OCI-M1 (cell line): Measurements from ENCODE around the gene ERGIC1.

ENCODE experiments used
- DNase-seq: peaks from one replicate; lab custom pipeline; 2025; lab: John Stamatoyannopoulos, UW

The ERGIC1 gene

DNA sequence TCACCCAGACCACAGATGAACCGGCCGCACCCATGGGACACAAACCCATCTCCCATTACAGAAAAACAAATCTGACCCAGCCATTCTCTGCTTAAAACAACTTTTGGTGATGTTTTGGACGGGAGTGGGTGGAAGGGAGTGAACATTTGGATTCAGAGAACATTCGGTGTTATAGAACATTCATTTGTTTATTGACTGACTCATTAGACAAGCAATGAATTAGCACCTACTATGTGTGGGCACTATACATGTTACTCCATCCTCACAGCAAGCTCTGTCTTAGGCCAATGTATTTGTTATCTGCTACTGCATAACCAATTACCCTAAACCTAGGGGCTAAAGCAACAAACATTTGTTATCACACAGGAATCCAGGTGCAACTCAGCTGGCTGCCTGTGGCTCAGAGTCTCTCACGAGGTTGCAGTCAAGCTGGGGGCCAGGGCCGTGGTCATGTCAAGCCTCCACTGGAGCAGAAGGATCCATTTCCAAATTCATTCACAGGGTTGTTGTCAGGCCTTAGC, 5.1 kb upstream of the ERGIC1 start:
- DNase-seq: no peak

DNA sequence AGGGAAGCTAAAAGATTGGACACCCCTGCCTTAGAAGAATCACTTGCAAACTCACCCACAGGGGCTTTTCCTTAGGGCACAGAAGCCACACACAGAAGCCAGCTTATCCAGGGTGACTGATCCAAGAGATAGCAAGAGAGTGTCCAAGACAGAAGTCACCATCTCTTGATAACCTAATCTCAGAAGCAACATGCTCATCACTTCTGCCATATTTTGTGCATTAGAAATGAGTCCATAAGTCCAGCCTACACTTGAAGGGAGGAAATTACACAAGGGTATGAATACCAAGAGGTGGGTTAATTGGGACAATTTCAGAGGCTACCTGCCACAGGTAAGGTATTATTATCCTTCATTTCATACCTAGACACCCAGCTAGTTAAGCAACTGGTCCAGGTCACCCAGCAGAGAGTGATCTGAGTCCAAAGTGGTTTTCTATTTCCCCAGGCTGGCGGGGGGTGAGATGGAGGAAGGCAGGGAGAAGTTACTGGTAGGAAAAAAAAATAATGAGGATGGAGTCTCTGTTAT, 3.7 kb upstream of the ERGIC1 start:
- DNase-seq: no peak

DNA sequence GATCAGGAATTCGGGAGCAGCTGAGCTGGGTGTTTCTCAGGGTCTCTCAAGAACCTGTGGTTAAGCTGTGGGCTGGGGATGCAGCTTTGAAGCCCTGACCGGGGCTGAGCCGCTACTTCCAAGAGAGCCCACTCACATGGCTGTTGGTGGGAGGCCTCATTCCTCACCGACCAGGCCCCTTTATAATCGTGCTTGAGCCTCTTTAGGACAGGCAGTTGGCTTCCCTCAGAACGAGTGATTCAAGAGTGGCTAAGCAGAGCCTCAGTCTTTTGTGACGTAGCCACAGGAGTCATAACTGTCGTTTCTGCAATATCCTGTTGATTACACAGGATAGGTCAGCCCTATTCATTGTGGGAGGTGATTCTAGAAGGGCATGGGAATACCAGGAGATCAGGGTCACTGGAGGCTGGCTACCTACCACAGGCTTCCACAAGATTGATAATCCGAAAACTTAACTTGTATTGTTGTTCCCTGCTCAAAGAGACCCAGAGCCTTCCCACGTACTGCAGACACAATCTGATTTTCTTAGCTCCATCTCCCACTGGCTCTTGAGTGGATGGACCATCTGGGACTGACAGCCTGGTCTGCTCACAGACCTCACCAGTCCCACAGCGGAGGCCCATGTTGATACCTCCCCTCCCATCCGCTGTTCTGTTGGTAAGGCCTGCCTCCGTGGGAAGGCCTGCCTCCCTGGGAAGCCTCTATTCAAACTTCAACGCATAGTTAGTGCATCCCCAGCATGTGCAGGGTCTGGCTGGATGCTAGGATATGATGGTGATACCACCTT, 3.0 kb upstream of the ERGIC1 start:
- DNase-seq: no peak

DNA sequence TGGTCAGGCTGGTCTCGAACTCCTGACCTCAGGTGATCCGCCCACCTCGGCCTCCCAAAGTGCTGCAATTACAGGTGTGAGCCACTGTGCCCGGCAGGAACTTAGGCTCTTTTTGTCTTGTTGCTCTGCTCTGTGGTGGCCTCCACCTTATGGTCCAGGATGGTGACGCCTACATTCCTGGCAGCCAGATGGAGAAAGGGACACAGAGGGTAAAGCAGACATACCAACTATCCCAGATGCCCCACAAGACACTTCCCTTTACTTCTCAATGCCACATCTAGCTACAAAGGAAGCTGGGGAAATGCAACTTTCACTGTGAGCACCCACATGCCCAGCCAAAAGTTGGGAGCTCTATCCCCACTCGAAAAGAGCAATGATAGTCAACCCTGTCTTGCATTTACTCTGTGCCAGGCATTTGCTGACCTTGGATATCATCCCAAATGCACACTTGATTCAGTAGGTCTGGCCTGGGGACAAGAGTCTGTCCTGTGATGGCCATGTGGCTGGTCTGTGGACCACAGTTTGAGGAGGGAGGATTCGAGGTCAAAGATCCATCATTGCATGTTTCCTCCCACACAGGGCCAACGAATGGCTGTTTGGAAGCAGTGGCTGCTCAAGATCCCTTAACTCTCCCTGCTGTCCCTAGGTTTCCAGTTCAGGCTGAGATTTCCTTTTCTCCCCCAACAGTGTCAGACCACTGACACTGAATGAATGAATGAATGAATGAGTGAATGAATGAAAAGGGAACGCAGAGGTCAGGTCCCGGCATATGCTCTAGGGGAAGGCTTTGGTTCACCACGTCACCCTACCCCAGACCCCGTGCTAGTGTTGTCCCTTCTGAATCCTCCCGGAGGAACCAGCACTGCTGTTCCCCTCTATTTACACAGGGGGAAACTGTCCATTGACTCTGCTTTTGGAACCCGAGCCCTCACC, 1.4 kb upstream of the ERGIC1 start:
- DNase-seq: no peak

DNA sequence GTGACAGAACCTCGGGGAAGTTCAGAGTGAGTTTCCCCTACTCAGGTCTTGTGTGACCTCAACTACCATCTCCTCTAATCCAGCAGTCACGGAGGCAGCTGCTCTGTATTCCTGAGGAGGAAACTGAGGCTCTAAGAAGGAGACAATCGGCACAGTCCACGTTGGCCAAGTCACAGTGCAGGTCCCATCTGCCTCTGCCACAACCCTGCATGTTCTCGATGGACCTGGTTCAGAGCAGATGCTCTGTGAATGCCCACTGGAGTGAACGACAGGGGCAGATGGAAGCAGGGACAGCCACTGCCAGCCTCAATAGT, 722 bp upstream of the ERGIC1 start:
- DNase-seq: no peak

DNA sequence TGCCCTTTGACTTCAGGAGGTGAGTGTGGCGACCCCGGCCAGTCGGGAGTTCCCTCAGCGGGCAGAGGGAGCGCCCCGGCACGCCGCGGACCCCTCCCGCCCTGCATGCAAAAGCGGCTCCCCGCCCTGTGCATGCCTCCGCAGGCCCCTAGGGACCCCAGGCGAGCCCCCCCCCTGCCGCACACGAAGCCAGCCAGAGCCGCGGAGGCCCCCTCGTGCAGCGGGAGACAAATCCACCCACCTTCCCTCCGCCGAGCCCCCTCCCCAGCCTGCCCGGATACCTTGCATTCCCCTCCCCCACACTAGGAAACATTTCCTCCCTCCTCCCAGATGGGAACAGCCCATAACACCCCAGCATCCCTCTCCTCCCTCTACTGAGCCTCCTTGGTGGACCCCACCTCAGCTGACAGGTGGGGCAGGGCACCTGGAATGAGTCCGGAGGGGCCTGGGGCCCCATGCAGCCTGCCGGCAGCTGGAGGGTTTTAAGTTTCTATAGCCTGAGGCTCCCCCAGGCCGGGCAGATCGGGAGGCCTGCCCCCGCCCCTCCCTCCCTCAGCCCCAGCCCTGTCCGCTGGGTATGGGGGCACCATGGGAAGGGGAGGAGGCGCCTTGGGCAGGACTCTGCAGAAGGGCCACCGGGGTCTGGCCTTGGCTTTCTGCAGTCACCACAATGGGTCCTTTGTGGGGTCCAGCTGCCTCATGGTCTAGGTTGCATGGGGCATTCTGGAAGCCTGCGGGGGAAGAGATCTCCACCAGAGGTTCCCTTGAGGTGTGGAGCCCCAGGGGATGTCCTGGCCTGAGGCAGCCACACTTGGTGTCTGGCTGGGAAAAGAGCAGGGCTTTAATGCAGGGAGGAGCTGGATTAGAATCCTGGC, 601 bp downstream of the ERGIC1 start:
- no peak for DNase-seq

DNA sequence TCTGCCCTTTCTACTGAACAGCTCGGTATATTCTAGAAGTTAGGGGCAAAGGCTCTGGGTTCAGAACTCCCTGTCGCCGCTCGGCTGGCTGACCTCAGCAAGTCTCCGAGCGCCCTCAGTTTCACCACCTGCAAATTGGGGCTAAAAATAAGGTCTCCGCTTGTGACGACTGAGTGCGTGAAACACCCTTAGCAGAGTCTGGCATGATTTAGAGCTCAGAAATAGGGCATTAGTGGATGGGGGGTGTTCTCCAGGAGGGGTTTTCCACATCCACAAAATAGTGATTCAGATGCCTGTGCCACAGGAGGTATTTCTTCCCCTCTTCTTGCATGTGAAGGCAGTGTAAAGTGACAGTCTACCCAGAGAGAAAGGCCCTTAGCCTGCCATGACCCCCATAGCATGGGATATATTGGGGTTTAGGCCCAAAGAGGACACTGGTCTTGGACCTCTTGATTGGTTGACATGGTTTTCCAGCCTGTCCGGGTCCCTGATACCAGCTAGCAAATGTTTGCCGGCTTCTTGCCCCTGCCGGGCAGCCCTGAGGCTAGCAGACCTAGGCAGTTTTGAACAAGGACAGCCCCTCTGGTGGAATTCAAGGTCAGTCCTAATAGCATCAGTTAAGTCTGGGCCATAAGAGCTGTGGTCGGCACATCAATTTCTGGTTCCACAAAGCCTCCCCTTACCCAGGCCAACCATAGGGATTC, 1.4 kb downstream of the ERGIC1 start:
- no peak for DNase-seq

DNA sequence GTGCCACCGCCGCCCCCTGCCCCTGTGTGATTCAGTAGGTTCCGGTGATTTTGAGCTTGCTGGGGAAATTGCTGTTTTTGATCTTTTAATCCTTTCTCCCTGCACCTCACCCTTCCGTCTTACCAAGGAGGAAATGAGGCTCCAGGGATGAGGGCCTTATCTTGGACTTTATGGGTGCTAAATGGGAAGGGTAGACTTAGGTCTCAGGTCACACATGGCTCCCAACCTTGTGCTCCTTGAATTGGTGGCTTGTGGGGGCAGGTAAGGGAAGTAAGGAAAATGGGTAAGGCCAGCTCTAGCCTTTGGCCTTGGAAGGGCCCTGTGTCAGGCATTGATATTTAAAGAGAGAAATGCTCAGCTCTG, 1.9 kb downstream of the ERGIC1 start:
- DNase-seq: no peak

DNA sequence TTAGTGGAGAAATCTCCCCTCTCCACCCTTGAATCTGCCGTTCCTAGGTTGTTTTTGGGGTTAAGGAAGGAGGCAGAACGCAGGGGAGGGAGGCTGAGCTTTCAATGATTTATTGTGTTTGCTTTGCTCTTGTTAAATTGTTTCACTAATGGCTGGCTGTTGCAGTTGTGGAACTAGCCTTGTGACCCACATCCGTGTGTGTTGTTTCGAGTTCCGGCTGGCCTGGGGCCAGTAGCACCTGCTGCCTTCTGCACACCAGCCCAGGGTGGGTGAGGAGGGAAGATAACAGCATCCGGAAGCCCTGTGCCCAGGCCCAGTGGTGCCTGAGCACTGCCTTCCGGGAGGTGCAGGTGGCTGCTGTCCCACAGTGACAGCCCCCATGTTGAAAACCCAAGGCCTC, 3.6 kb downstream of the ERGIC1 start:
- DNase-seq: no peak

DNA sequence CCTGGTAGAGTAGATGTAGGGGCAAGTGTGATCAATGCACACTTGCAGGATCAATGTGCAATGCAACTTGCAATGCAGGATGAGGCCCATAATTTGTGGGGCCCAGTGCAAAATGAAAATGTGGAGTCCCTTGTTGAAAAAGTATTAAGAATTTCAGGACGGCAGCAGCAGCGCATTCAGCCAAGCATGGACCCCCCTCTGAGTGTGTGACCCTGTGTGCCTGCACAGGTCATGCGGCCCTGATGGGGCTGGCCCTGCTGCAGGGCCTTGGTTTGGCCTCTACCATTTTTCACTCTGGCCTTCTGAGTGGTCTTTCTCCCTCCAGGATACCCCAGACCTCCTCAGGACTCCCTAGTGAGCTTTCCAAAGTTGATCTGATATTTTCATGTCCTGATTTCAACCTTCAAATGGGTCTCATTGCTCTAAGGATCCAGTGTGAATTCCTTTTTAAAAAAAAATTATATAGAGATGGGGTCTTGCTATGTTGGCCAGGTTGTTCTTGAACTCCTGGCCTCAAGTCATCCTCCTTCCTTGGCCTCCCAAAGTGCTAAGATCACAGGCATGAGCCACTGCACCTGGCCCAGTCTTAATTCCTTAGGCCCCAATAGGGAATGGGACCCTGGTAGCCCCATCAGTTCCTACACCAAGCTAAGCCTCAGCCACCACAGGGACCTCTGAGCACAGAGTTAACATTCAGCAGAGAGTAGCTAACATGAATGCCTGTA, 4.3 kb downstream of the ERGIC1 start:
- no peak for DNase-seq

DNA sequence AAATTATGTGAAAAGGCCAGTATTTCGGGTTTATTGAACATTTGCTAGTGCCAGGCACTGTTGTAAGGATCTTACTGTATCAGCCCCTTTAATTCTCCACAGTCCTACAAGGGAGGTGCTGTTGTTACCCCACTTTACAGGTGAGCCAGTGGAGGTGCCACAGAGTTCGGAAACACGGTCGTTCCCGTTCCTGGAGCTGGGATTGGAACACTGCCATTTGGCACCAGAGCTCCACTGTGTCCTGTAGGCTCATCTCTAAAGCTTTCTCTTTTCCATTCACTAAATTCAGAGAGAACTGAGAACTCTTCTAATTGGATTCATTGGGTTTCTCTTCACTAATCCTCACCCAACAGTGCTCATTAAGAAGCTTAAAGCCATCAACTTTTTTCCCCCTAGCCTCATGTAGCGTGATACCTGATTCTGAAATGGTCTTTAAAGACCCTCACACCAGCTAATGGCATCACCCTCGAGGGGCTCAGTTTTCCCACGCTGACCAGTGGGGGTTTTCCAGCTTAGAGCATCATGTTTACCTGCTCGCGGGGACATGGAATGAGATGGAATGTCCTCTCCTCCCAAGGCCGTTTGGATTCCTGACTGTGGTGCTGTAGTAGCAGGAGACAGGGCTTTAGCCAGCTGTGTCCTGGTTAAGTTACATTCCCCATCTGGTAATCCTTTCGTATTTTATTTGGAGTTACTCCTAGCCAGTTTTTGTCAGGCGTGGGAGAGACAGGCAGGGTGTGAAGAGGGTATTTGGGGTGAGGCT, 5.8 kb downstream of the ERGIC1 start:
- no peak for DNase-seq

DNA sequence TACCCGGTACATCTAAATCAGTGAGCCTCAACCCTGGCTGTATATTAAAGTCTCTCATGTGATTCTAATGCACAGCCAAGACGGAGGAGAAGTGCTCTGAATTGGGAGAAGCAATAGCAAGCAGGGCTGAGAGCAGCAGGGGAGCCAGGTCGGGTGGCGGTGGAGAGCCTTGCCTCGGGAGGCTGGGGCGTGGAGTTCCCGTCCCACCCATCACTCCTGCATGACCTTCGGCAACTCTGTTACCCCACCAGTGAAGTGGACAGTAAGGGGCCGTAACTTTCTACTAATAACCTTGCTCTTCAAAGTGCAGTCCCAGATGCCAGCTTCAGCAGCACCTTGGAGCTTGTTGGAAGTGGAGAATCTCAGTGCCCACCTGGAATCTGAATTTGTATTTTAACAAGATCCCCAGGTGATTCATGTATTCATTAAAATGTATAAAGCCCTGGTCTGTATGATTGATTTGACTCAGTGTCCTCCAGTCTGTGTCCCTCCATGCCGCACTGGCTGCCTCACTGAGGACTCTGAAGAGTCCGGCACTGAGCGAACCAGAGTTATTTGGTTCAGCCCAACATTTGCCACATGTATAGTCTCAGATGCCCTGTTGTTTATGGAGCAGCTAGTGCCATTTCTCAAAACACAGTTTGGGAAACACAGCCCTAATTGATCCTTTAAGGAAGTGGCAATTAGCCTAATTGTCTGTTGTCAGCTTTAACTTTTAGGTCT, 6.5 kb downstream of the ERGIC1 start:
- no peak for DNase-seq

DNA sequence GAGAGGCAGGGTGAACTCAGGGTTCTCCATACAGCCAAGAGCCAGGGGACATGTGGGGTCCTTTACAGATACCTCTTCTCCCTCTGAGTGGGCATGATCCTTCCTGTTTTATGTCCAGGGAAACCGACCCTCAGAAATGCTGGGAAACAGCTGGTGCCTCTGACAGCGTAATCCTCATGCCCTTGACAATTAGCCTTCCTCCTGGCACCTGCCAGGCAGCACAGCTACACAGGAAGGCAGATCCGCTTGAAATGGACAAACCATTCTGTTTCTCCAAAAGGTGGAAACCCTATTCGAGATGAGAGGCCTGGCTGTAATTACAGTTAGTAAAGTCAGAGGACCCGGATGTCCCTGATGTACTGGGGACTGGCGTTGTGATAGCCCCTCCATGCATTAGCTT, 7.2 kb downstream of the ERGIC1 start:
- DNase-seq: no peak

DNA sequence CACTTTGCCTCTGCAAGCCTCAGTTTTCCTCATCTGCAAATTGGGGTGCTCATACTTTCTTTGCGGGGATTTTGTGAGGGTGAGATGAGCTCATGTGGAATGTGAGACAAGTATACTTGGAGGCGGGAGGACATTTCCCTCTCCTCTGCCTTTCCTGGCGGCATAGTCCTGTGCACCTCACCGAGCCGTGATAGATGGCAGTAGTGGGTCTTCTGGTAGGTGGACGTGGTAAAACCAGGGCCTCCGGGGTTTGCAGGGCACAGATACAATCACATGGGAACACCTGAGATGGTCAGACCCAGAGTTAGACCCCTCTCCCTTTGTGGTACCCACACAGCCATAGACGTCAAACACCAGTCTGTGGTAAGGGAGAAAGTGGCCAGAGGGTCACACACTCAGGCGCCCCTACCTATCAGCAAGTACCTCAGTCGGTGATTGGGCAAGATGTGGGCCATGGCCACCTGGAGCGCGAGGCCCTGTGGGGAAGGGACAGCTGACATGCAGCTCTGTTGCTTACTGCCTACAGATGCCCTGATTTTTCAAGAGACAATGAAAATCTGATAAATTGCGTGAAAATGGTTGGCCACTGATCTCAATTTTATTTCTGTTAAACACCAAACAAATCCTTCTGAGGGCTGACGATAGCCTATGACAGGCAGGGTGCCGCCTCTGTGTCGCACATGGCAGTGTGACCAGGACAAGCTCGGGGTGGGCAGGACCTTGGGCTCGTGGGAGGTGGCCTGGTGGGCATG, 9.9 kb downstream of the ERGIC1 start:
- no peak for DNase-seq

DNA sequence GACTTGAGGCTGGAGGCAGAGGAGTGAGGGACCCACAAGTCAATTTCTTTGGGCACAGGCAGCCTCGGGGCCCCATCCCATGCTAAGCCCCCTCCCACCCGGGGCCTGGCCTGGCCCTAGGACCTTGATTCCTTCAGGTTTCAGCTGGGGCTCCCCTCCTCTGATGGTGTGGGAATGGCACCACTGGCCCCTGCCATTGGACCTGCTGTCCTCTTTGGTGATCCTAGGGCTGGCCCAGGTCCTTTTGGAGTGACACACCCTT, 10.5 kb downstream of the ERGIC1 start:
- no peak for DNase-seq

DNA sequence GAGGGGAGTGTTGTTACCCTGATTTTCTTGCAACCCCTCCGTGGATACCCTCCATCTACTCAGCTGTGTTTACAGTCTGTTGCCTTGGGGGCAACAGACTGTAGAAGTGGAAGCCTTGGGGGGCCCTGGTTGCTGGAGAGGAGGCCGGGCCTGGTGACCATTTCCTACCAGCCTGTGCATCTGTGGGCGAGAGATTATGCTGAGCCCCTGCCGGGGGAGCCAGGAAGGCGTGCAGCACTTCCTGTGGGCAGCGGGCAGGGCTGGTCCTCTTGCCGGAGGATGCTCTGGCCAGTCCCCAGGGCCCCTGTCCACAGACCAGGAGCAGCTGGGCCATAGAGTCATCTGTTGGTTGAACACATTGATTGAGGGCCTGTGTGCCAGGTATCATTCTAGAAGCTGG, 11.1 kb downstream of the ERGIC1 start:
- DNase-seq: no peak

DNA sequence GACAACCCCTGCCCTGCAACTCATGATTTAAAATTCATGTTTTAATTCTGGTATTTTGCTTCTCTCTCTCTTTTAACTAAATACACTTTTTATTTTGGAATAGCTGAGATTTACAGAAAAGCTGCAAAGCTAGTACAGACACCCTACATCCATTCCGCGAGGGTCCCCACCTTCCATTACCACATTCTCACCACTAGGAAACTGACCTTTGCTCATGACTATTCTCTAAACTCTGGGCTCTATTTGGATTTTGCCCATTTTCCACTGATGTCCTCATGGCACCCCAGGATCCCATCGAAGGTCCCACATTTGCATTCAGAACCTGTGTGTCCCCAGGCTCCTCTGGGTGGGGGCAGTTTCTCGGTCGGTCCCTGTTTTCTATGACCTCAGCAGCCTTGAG, 11.5 kb downstream of the ERGIC1 start:
- DNase-seq: no peak

DNA sequence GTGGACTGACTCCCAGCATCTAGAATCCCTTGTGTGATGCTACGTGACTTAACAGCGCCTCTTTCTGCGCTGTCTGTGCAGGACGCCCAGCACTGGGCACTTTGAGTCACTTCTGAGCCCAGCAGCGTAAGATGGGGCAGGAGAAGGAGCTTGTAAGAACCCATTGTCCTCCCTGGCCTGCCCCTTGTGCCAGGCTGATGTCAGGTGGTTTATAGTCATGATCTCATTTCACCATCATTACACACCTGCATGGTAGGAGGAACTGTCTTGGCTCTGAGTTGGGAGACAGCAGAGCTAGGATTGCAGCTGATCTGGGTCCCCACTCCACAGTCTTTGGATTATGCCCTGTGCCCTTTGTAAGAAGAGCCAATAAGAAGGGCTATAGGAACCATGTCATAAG, 12.2 kb downstream of the ERGIC1 start:
- DNase-seq: no peak

DNA sequence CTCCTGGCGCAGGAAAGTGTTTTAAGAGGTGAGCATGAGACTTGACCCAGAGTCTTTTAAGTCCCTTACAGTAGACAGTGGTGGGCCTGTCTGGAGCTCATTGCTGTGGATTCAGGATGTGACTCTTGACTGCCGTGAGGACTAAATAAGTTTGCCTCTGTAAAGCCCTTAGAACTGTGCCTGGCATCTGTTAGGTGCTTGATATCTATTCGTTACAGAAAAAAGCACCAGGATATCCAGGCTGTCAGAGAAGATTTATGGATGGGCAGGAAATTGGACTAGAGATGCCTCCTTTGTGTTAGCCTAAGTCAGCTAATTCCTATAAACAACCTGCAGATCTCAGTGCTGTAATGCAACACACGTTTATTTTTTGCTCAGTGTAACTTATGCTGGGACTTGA, 12.6 kb downstream of the ERGIC1 start:
- DNase-seq: no peak
